Gastrocnemius medialis (tissue), 4 donors: Measurements from ENCODE around the gene SMIM33. TPM values are rescaled to one million over a fixed set of nuclear protein-coding genes. Genes with fewer than 3 reads are reported as not detected.

Experiments
- ATAC-seq, 2 donors: fragments of 150-250 bp; one replicate each; pipeline ENCODE4 v1.9.1; 2016
- DNase-seq, 2 donors: peaks; one replicate each; pipeline ENCODE4 v3.0.0-alpha.2; 2019
- H3K27ac ChIP-seq, 4 donors: fragments of 200-600 bp; sonication (generic); 1 replicate in 1 of 4; 2 replicates in 3 of 4; pipeline ENCODE4 v1.5.1; 2016 to 2018; ENCODE audit warnings: mild to moderate bottlenecking in 2 of 4, moderate library complexity in 1 of 4
- H3K27me3 ChIP-seq, 3 donors: fragments of 200-600 bp; sonication (generic) in 2 of 3; 1 replicate in 1 of 3; 2 replicates in 2 of 3; pipeline versions ENCODE4 v1.5.1 to v1.6.0; 2016 to 2019; ENCODE audit warnings: mild to moderate bottlenecking in 1 of 3, moderate library complexity in 1 of 3
- H3K36me3 ChIP-seq, 2 donors: fragments of 200-600 bp; sonication (generic) in 1 of 2; one replicate each; pipeline ENCODE4 v1.5.1; 2017 to 2018
- H3K4me1 ChIP-seq, 2 donors: fragments of 200-600 bp; sonication (generic) in 1 of 2; one replicate each; pipeline ENCODE4 v1.5.1; 2016 to 2017; ENCODE audit warnings: mild to moderate bottlenecking in 2 of 2
- H3K4me3 ChIP-seq, 4 donors: fragments of 200-600 bp; sonication (generic) in 3 of 4; 1 replicate in 1 of 4; 2 replicates in 3 of 4; pipeline ENCODE4 v1.5.1; 2016 to 2019; ENCODE audit warnings: mild to moderate bottlenecking in 2 of 4
- H3K9me3 ChIP-seq, 3 donors: fragments of 200-600 bp; sonication (generic) in 2 of 3; 1 replicate in 1 of 3; 2 replicates in 2 of 3; pipeline ENCODE4 v1.5.1; 2016 to 2019
- POLR2A ChIP-seq, 2 donors: fragments of 450-650 bp; IDR thresholded peaks; one replicate each; pipeline ENCODE4 v1.6.1; 2017; ENCODE audit warnings: antibody characterized with exemption in 2 of 2, mild to moderate bottlenecking in 2 of 2, moderate library complexity in 2 of 2
- in situ Hi-C, 4 donors: fragments of 200-750 bp; cut with MboI; loops; one replicate each; pipeline versions ENCODE4 v1.15.0 to v1.8.0; 2017; ENCODE audit warnings: low sequenced_read_pairs in 4 of 4
- intact Hi-C: fragments of 100-400 bp; cut with DNase I; formaldehyde crosslinking; loops from one replicate; pipeline ENCODE4 v1.15.1; 2023; ENCODE audit warnings: low total_unique reads
- total RNA-seq, 4 donors: library from RNA; depleted of rRNA; stranded (reverse); fragments of >200 nt; gene quantifications; one replicate each; pipeline versions ENCODE4 v1.1.0 to v1.2.3, GENCODE V29; 2016
- TF ChIP-seq, protein P1 (sequence below), 5 experiments: fragments of 450-650 bp in 3 of 5; fragments of 200-600 bp in 2 of 5; sonication (generic) in 2 of 5; IDR thresholded peaks in 4 of 5; conservative IDR thresholded peaks in 1 of 5; 1 replicate in 4 of 5; 2 replicates in 1 of 5; pipeline ENCODE4 v1.5.1; 2016 to 2019; ENCODE audit warnings: antibody characterized with exemption in 5 of 5, mild to moderate bottlenecking in 3 of 5, moderate library complexity in 3 of 5

Gene SMIM33
- total RNA-seq, 4 donors from 2014 or later: not detected

DNA sequence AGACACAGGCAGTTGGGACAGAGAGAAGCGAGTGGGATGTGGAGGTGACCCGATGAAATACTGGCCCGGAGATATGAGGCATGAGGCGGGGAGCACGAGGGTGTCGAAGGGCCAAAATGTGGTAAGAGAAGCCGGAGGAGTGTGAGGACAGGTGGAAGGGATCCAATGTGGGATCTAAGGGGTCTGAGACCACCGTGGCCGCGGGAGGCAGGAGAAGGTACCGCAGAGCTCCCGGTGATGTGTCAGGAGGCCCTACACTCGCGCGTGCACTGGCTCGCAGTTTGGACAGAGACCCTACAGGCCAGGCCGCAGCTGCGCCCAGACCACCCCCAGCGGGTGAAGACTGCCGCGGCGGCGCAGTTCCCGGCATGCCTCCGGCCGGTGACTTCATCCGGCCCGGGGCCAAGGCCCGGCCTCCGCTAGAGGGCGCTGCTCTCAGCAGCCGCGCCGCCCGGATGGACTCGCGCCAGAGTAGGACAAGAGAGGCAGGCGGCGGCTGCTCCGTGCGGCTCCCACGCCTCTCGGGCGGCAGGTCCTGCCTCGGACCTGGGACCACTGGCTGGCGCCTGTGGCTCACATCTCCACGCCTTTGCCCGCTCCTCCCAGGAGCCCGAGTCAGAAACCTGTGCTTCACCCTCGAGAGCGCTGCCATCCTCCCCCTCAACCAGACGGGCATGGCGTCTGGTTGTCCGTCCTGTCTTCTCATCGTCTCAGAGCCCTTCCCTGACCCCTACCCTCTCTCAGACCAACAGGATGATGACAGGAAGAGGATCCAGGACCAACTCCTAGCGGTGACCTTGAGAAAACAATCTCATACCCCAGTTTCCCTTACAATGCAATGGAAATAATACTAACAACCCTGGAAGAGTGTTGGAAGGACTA, 47.1 kb downstream of the SMIM33 start:
- in situ Hi-C loops (loop anchor here (5.0 kb wide), 3 partner anchors 91 to 101 kb away; no protein-coding TSS in a partner anchor), intact Hi-C loops (loop anchor here (2.0 to 5.0 kb wide), 4 partner anchors 43 to 174 kb away; partner anchors contain the start of genes DNAJC18 and UBE2D2)
- Histone ChIP-seq H3K4me1 (peaks cover 7 to 8% of the 10 kb centered on the region in 2 donors), H3K4me3 (peak overlapping the region; percentile 58 to 79 (median 63)), H3K27ac (peak overlapping the region; percentile 83 to 95 (median 90)), H3K27me3 (no peaks in the 10 kb centered on the region), H3K9me3 (no peaks in the 10 kb centered on the region), H3K36me3 (no peaks in the 10 kb centered on the region)
- peak; percentile 78 to 88 for DNase-seq
- TF ChIP-seq, protein P1, sequence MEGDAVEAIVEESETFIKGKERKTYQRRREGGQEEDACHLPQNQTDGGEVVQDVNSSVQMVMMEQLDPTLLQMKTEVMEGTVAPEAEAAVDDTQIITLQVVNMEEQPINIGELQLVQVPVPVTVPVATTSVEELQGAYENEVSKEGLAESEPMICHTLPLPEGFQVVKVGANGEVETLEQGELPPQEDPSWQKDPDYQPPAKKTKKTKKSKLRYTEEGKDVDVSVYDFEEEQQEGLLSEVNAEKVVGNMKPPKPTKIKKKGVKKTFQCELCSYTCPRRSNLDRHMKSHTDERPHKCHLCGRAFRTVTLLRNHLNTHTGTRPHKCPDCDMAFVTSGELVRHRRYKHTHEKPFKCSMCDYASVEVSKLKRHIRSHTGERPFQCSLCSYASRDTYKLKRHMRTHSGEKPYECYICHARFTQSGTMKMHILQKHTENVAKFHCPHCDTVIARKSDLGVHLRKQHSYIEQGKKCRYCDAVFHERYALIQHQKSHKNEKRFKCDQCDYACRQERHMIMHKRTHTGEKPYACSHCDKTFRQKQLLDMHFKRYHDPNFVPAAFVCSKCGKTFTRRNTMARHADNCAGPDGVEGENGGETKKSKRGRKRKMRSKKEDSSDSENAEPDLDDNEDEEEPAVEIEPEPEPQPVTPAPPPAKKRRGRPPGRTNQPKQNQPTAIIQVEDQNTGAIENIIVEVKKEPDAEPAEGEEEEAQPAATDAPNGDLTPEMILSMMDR (IDR thresholded peaks at IDR 0.05 in 4 of 5, conservative IDR thresholded peaks at IDR 0.05 in 1 of 5): peak in 4 of 5 experiments; percentile 93 to 99 (median 98)
- peak; percentile 36 to 54 for TF ChIP-seq POLR2A (IDR thresholded peaks at IDR 0.05)
- ATAC-seq: peak; percentile 82 to 90

Other genes starting within 250 kb of the SMIM33 start
- 100 to 1,000 TPM; 115 to 188 (median 156) TPM for gene MATR3, start 177.3 kb upstream of the SMIM33 start, total RNA-seq
- 100 to 1,000 TPM; 111 to 148 (median 126) TPM for gene PAIP2, start 129.2 kb upstream of the SMIM33 start, total RNA-seq
- not detected for gene SLC23A1, start 87.7 kb upstream of the SMIM33 start, total RNA-seq
- gene MZB1, start 81.1 kb upstream of the SMIM33 start, total RNA-seq: under 1 TPM in 1 of 4 donors, not detected in 3; 0.46 TPM
- 10 to 100 TPM; 26.8 to 81.4 (median 52.9) TPM for gene PROB1, start 75.9 kb upstream of the SMIM33 start, total RNA-seq
- 10 to 100 TPM in 3 of 4 donors, 1 to 10 TPM in 1; 6.8 to 24.1 (median 12.5) TPM for gene SPATA24, start 66.9 kb upstream of the SMIM33 start, total RNA-seq
- gene DNAJC18, start 31.5 kb upstream of the SMIM33 start, total RNA-seq: 10 to 100 TPM in 3 of 4 donors, 1 to 10 TPM in 1; 5.1 to 21.7 (median 13.3) TPM
- 1 to 10 TPM; 5.4 to 8.9 (median 6.9) TPM for gene ECSCR, start 8.3 kb upstream of the SMIM33 start, total RNA-seq
- gene STING1, start 11.8 kb downstream of the SMIM33 start, total RNA-seq: 10 to 100 TPM; 10.1 to 12.5 (median 10.9) TPM
- 100 to 1,000 TPM in 3 of 4 donors, 10 to 100 TPM in 1; 98.5 to 199 (median 131) TPM for gene UBE2D2, start 90.3 kb downstream of the SMIM33 start, total RNA-seq
- 10 to 100 TPM; 38.5 to 83.8 (median 60.9) TPM for gene CXXC5, start 177.3 kb downstream of the SMIM33 start, total RNA-seq